GM21737 (cell line): ENCODE measurements around the gene TEAD1.

Source experiments
- ATAC-seq: cut with Tn5 transposase; IDR thresholded peaks from one replicate; pipeline ENCODE4 v1.9.1; 2021; ENCODE audit warnings: mild to moderate bottlenecking, moderate library complexity; ENCODE audit not compliant: unreplicated experiment

Gene TEAD1

GRCh38 chr11:12963792-12964536 lies 289.7 kb downstream of the TEAD1 start:
- peak; percentile 74 for ATAC-seq

GRCh38 chr11:12964650-12965049 lies 290.4 kb downstream of the TEAD1 start:
- no peak for ATAC-seq

DNA sequence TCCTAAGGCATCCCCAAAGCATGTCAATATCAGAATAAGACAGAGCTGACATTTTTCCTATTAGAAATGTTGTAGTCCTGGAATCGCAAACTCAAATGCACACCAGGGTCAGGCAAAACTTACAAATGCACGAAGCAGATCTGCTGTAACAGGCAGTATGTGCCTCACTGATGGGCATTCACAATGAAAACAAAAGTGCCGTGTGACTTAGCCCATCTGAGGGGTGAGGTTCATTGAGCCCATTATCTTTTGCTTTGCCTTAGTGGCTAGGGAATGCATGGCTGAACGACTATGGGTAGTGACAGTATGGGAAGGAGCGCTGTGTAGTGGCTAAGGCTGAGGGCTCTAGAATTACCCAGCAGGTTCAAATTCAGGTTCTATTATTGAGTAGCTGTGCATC lies 291.8 kb downstream of the TEAD1 start:
- ATAC-seq, result no peak

DNA sequence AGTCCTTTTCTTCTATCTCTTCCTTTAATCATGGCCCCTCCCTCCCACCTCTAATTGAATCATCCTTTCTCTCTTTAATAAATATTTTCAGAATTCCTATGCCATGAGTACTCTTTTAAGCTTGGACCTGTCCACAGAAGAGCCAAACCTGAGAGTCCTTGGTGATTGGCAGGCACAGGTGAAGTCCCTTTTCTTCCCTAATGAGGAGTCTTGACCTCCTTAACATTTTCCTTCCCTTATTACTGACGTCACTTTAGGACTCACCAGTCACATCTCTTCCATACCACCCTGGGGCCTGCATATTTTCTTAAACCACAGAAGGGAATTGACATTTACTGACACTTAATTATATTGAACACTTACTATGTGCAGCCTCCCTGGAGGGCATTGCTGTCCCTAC lies 293.9 kb downstream of the TEAD1 start:
- ATAC-seq, result no peak

- ATAC-seq, result no peak
Measured at GRCh38 chr11:12968826-12969225, 294.6 kb downstream of the TEAD1 start.

DNA sequence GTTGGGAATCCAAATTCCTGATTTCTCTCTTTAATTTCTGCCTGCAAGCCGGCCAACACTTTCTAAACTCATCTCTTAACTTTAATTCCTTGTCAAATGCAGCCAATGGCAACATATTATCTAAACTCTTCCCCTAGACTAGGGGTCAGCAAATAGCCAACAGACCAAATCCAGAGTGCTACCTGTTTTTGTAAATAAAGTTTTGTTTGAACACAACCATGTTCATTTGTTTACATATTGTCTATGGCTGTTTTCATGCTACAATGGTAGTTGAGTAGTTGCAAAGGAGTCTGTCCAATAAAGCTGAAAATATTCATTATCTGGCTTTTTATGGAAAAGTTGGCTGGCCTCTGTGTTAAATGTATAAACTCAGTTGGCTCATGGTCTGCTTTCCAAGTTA lies 297.7 kb downstream of the TEAD1 start:
- ATAC-seq, result no peak

- no peak for ATAC-seq
Measured at GRCh38 chr11:12973528-12974181, 299.4 kb downstream of the TEAD1 start.

DNA sequence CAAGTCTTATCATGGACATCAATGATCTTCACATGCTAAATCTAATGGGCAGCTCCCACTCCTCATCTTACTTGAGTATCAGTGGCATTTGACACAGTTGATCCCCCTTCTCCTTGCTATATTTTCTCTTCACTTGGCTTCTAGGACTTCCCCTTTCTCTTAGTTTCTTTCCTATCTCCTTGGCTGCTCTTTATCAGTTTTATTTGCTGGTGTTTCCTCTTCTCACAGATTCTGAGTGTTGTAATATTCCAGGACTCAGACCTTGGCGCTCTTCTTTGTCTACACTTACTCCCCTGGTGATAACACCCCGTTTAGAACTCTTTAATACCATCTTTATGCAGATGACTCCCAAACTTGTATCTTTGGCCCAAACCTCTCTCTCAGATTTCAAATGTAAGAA lies 301.0 kb downstream of the TEAD1 start:
- ATAC-seq, result no peak

DNA sequence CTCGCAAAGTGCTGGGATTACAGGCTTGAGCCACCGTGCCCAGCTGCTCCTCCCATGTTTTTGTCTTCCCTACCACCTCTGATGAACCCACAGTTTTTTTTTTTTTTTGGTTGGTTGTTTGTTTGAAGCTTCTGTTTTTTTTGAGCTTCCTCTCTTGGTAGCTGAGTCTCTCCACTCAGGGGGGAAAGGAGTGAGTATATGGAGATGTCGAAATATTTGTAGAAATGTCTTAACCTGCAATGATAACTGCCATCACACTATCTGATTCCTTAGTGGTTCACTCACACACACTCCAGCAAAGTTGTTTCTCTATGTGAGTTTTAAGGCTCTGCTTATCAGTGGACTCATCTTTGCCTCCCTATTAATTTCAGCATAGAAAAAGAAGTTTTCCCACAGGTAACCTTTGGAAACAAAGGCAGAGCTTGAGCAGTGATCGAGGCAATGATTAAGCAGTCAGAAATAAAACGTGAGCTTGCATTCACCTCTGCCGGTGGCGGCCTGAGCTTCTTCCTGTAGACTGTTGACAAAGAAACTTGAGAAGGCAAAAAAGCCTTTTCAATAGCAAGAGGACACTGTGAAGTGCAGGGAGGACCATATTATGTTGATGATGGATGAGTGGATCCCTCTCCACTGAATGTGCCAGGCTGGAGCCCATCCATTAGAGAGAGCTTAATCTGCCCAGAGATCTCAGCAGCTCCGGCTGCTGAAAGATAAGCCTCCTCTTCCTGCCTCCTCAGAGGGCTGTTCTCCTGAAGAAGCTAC lies 305.9 kb downstream of the TEAD1 start:
- no peak for ATAC-seq

GRCh38 chr11:12981676-12982522 lies 307.7 kb downstream of the TEAD1 start:
- no peak for ATAC-seq

DNA sequence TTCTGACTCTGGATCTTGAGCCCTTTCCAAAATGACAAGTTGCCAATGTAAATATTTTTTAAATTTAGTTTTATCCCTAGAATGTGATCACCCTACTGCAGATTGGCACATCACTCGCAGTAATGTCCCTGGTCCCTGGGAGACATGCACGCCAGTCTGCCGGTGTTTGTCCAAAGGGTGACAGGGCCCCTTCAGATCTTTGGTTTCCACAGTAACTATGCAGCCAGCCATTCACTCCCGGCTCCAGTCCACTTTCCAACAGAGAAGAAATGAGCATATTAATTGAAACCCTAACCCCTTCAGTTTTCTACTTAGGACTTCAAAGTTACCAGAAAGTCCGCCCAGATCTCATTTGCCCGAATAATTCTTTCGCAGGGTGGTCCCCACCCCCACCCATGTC lies 309.1 kb downstream of the TEAD1 start:
- ATAC-seq, result no peak

GRCh38 chr11:12986194-12986898 lies 312.1 kb downstream of the TEAD1 start:
- no peak for ATAC-seq

- ATAC-seq, result no peak
Measured at GRCh38 chr11:12989428-12990161, 315.4 kb downstream of the TEAD1 start.

- no peak for ATAC-seq
Measured at GRCh38 chr11:12990162-12990480, 315.9 kb downstream of the TEAD1 start.

DNA sequence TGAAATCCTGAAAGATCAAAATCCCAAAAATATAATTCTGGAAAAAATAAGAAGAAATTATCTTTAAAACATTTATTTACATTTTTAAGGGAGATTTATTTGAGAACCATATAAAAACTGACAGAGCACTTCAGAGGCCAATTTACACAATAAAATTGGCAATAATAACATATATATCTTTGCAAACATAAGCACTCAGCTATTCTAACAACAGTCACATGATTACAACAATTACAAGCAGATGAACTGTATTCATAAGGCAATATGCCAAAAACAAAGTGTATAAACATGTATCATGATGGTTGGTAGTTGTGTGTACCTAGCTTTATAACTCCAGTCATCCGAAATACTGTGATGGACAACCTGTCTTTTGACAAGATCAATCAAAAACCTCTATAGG lies 317.2 kb downstream of the TEAD1 start:
- no peak for ATAC-seq

- ATAC-seq, result no peak
Measured at GRCh38 chr11:12993626-12994025, 319.4 kb downstream of the TEAD1 start.
